HG02588 (cell line): Measurements from ENCODE around the gene CYB5B.

Experiments used
- ATAC-seq: cut with Tn5 transposase; IDR thresholded peaks from one replicate; pipeline ENCODE4 v1.9.1; 2021; ENCODE audit warnings: mild to moderate bottlenecking, moderate library complexity; ENCODE audit not compliant: unreplicated experiment

Gene CYB5B, protein sequence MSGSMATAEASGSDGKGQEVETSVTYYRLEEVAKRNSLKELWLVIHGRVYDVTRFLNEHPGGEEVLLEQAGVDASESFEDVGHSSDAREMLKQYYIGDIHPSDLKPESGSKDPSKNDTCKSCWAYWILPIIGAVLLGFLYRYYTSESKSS

DNA sequence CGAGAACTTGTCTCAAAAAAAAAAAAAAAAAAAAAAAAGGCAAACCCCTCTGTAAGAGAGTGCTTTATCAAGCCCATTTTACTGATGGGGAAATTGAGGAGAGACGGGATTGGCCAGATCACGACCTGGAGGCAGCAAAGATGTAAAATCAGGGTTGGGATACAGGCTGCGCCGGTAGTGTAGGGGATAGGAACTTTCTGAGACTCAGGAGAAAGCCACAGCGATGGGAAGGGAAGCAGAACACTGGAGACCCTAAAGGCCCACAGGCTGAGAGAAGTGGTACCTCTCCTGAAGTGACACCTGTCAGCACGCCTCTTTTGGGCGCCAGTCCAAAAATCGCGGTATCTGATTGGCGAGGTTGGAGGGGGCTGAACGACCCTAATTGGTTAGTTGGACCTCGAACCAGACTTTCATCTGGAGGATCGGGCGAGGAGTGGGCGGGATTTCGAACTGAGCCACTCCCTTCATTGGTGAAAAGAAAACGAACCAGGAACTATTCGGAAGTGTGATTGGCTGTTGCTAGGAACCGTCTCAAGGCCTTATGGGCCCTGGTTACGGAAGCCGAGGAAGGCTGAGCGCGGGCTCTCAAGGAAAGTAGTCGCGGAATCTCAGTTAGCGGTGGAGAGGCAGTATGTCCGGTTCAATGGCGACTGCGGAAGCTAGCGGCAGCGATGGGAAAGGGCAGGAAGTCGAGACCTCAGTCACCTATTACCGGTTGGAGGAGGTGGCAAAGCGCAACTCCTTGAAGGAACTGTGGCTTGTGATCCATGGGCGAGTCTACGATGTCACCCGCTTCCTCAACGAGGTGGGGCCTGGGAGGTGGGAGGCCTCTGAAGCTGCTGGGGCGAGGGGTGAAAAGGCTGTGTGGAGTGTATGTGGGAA is at the start of gene CYB5B:
Gene CYB5B, plus strand, starts transcription at position 567 of the 882 bp plus-strand sequence. Its CDS starts 65 bp downstream, at position 632.
- ATAC-seq = peak; percentile 94

DNA sequence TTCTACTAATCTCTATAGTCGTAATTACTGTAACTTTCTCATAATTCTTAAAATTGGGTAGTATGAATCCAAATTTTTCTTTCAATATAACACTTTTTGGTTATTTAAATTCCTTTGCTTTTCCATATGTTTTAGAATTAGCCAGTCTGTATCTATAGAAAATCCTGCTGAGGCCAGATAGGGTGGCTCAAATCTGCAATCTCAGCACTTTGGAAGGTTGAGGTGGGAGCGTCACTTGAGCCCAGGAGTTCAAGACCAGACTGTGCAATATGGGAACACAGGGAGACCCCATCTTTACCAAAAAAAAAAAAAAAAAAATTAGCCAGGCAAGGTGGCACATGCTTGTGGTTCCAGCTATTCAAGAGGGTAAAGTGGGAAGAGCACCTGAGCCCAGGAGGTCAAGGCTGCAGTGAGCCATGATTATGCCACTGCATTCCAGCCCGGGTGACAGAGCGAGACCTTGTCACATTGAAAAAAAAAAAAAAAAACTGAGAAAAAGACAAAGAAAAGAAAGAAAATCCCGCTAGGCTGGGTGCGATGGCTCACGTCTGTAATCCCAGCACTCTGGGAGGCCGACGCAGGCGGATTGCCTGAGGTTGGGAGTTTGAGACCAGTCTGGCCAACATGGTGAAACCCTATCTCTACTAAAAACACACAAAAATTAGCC is 47.9 kb upstream of the CYB5B start:
- ATAC-seq = no peak

DNA sequence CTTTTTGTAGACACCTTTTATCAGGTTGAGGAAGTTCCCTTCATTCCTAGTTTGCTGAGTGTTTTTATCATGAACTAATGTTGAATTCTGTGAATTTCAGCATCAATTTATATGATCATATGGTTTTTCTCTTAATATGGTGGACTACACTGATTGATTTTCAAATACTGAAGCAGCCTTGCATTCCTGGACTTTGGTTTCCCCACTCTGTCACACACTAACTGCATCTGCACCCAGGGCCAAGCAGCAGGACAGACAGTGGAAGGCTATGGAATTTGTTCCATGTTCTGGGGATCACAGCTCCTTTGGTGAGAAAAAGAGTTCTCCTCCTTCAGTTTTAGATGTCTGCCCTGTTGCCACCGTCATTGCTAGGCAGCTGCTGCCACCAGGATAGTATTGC is 46.4 kb upstream of the CYB5B start:
- no peak for ATAC-seq

DNA sequence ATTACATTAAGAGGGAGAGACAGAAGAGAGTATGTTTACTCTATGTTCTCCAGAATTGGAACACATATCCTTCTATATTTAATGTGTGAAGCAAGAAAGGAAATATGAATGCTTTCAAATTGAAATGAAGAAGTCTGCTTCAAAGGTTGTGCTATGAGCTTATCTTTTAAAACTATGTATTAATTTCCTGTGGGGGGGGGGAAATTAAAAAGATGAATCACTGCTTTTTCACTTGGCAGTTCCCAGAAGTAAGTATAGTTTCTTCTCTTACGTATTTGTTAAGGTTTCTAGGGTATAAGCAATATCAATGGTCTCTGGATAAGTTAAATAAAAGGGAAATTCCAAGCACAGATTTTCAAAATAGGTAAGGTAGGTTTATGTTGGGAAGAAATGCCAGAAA is 45.7 kb upstream of the CYB5B start:
- ATAC-seq = no peak

DNA sequence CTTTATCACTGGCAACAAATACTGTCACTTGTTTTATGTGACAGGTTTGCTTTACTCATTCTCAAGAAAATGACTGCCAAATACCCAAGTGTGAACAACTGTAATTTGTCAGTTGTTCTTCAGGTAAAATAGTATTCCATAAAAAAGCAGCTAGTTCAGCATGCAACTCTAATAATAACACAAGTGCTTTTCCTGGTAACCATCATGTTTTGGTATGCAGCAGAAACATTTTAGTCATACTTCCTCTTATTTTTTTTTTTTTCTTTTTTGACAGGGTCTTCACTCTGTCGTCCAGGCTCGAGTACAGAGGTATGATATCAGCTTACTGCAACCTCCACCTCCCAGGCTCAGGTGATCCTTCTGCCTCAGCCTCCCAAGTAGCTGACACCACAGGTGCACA is 43.2 kb upstream of the CYB5B start:
- no peak for ATAC-seq

DNA sequence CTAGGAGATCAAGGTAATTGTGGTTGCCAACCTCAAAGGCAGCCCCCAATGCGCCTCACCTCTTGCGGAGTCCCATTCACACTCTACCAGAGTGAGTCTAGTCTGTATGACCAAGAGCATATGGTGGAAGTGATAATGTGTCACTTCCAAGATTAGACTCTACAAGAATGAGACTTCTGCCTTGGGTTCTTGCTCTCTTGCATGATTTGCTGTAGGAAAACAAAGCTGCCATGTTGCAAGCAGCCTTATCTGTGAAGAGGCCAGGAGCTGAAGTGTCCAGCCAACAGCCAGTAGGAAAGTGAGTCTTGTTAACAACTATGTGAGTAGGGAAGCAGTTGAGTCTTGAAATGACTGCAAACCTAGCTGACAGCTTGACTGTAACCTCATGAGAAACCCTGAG is 42.0 kb upstream of the CYB5B start:
- ATAC-seq = no peak

DNA sequence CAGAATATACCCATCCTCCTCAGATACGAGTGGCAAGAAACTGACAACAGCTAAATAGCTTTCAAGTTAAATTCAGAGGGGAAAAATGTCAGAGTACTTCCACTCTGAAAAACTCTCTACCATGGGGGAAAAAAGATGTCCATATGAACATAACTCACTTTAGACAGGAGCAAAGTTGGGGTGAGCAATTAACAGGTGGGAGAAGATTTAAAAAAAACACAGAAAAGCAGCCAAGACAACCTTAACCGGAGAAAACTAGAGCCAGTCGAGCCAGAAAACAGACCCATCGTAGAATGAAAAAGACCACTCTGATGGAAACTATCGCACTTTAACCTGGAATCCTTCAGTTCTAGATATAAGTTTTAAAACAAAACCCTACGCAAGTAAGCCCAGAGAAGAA is 39.4 kb upstream of the CYB5B start:
- ATAC-seq = no peak

DNA sequence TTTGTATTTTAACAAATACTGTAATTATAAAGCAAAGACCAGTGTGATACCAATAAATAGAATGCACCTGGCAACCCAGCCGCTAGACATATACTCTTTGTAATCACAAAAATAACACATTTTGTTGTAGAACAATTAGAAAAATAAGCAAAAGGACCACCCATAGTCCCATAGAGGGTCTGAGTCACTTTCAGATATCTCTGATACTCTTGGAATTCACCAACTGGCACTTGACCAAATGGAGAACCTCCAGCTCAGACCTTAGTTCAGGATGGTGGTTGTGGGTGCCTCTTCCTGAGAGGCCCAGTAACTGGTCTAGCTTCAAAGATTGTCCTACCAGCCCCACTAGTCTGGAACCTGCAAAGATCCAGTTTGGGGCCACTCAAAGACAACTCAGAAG is 37.8 kb upstream of the CYB5B start:
- ATAC-seq = no peak

DNA sequence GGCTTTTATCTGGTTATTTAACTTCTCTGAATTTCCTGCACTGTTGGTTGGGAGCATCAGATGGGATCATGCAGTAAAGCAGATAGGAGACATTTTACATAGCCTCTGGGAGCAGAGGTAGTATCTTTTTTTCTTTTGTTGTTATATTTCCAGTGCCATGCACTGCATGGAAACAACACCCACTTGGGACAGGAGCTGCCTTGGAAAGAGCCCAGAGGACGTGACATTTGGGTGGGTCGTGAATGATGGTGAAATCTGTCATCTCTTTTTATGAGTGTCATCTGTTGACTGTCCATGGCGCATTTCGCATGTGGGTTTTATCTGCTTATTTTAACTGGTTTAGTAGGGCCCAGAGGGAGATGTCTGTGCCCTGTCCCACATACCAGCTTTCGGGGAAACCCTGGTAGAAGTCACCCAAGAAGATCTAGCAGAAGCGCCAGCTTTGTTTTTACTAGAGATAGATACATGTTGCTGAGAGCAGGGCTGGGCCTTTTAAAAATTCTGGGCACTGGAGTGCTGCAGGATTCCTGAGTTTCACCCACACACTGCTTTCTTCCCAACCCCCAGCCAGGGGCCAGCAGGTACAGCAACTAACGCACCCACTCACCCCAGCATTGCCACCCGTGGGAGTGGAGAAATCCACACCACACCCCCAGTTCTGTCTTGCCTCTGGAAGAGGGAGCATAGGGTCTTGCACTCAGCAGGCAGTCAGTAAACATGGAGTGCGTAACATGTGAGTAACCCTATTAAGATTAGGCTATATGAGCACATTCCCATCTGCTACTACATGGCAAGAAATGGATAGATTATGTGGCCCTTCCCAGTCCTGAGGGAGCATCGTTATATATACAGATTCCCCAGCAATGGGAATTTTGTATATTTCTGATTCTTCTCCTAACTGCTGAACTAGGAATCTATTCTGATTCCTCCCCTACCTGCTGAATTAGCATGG is 30.2 kb upstream of the CYB5B start:
- no peak for ATAC-seq

DNA sequence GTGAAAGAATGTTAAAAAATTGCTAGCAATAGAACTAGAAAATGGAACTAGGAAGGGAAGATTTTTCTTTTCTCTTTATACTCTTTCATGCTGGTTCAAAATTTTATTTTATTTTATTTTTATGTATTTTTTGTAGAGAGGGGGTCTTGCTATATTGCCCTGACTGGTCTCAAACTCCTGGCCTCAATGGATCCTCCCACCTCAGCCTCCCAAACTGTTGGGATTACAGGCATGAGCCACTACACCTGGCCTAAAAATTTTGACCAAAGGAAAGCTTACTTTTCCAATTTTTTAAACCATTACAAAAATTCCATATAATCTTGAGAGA is 28.6 kb upstream of the CYB5B start:
- no peak for ATAC-seq

DNA sequence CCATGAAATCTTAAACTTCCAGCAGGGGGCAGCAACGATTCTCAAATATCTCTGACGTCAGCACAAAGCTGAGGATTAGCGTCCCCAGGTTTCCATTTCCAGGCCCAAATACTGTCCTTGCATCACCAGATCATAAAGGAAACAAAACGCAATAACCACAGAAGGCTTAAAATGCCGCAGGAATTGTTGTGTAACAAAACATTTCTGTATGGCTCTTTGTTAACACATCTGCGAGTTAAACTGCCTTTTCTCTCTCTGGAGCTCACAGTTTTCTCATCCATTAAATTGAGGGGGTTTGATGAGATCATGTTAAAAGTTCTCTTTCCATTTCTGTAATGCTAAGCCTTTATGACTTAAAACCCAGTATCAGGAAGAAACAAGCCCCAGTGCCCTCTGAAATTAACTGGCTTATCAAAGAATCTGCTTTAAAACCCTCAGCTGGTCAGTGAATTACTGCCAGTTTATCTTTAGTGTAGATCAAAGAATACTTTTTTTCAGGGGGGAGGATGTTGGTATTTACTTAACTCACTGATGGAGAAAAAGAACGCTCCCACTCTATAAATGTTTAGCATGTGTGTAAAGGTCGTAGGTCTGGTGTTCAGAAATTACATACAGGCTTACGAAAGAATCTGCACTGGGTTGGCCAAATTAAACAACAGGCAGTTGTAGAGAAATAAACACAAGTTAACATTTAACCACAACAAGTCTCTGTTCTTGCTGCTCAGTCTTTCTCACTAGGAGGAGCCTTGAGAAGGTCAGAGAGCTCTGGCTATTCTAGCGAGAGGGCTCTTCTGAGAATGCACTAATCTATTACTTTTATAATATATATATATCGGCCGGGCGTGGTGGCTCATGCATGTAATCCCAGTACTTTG is 28.0 kb upstream of the CYB5B start:
- ATAC-seq = no peak

DNA sequence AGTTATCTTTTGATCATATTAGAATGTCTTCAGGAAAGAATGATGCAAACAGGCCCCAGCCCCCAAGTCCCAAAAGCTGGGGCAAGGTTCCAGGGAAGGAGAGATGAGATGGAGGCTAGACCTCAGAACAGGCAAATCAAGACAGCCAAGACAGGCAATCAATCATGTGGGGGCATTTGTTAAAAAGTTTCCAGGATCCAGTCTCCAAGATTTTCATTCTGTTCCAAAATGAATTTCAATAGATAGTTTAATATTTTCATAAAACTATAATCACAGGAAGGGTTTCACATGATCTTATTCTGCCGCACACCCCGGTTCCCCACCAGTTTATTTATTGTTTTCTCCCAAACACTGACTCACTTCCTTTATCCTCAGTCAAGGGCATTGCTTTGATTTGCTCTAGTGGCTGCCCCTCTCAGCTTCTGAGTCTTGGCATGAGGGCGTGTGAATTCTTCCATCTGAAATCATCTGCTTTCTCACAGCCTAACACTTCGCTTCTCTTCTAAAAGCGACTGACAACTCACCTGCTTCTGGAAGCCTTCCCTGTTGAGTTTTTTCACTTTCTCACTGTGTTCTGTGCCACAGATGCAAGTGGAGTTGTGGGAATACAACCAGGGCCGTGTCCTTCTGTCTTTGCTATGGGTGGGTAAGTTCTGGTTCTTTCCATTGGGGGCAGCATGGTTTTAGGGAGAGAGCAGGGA is 26.4 kb upstream of the CYB5B start:
- no peak for ATAC-seq

DNA sequence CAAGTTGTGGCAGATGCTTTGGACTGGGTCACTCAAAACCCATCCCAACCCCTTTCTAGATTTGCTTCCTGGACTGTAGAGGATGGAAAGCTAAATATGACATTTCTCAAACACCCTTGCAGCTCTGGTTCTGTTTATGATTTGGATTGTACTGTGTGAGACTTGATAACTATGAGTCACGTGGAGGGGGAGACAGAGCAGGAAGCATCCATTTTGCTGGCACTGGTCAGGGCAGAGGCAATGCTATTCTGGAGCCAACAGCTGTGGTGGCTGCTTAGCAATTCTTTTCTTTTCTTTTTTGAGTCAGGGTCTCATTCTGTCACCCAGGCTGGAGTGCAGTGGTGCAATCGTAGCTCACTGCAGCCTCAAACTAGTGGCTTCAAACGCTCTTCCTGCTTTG is 25.1 kb upstream of the CYB5B start:
- ATAC-seq = no peak

DNA sequence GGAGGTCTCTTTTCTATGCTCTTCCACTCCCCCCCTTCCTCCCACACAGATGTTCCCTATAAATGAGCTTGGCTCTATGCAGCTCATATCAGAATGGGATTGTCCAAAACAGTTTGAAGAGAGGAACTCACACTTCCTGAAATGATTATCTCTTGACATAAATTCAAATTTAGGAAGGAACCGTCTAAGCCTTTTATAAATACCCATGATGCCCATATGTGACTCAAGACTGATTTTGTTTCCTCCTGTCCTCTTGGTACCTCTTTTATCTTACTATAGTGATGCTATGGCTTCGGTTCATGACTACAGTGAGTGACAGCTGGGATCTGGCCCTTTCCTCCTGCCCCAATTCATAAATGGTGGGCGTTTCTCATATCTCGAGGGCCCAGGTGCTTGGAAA is 22.0 kb upstream of the CYB5B start:
- no peak for ATAC-seq

DNA sequence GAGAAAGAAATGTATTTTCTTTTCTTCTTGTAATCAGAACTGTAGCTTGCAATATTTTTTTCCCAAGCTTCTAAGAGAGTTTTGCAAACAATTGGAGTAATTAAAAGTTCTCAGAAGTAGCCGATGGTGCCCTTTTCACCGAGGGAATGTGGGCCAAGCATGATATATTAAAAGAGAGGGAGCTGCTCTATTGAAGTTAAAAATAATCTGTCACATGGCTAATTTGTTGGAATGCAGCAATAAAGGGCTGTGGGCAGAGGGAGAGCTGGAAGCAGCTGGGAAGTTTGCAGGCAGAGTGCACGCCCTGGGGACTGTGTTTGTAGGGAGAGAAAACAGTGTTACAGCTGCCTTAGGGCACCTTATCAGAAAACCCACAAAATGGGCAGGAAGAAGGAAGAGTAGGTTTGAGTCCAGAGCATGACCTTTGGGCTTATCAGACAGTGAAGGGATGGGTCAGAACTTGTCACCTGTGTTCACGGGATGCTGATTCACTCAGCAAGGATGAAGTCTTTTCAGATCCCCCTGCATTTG is 20.1 kb upstream of the CYB5B start:
- ATAC-seq = no peak

DNA sequence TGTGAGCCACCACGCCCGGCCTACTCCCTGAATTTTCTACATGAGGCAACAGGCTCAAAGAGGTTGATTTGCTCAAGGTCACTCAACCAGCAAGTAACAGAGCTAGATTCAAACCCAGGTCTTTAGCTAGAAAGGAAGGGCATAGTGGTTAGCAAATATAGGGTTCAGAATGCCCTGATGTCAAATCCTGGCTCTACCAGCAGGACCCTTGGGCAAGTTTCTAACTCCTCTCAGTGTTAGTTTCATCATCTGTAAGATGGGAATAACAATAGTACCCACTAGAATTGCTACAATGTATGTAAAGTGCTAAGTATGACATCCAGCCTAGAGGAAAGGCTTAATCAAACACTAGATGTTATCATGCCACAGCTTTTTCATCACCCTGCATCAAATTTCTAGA is 19.1 kb upstream of the CYB5B start:
- no peak for ATAC-seq

DNA sequence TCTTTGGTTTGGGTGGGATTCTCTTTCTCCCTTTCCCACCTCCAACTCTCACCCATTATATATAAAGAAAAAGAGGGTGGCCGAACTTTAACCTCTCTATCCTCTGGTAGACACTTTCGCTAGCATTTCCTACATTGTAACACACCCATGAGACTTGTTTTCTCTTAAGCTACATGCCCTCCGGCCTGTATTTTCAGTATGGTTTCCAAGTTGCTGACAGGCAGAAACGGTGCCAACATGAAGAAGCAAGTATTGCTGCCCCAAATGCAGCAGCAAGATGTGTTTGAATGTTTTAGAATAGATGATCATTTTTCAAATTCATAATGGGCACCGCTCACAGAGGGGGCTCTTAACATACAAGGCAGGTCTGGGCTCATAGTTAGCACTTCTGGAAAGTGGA is 18.7 kb upstream of the CYB5B start:
- no peak for ATAC-seq

DNA sequence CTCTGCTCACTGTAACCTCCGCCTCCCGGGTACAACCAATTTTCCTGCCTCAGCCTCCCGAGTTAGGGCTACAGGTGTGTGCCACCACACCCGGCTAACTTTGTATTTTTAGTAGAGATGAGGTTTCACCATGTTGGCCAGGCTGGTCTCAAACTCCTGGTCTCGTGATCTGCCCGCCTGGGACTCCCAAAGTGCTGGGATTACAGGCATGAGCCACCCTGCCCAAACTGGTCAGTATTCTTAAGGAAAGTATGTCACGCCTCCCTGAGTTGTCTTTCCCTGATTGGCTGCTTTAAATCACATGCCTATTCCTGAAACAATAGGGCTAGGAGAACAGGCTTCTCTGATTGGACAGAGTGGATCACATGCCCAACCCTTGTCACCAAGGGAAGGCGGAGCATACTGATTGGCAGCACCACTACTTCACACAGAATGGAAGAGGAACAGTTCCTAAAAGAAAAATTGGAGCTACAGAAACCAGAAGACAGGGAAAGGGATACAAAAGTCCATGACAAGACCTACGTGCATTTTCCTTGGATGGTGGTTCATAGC is 17.6 kb upstream of the CYB5B start:
- ATAC-seq = no peak

DNA sequence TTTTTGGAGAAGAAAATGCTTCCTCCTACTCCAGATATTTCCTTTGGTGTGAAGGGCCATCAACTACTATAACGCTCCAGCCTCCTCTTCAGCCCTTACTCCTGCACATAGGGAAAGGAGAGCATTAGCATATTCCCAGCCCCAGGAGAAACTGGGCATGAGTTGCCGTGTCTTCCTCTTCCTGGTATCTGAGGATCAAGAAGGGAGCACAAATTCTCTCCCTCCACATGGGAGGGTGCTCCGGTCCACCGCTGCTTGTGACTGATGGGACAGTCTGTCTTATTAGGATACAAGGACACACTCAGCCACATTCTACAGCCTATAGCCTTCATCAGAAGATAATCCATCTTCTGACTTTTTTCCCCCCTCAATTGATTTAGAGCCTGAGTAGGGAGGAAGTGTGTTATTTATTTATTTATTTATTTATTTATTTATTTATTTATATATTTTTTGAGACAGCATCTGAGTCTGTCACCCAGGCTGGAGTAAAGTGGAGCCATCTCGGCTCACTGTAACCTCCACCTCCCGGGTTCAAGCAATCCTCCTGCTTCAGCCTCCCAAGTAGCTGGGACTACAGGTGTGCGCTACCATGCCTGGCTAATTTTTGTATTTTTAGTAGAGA is 16.6 kb upstream of the CYB5B start:
- ATAC-seq = no peak
